ENCODE measurements around the gene ERI3.
"Not testable (repeated sequence)": the region's sequence is repeated elsewhere in the genome, so short reads cannot be mapped to it uniquely, and the experiment has no call there.

The ERI3 gene

GRCh38 chr1:44233593-44233992, 121.5 kb downstream of the ERI3 start:
- no peak for DNase-seq

- DNase-seq, result no peak
Observed at GRCh38 chr1:44230796-44231195, 124.3 kb downstream of the ERI3 start.

DNA sequence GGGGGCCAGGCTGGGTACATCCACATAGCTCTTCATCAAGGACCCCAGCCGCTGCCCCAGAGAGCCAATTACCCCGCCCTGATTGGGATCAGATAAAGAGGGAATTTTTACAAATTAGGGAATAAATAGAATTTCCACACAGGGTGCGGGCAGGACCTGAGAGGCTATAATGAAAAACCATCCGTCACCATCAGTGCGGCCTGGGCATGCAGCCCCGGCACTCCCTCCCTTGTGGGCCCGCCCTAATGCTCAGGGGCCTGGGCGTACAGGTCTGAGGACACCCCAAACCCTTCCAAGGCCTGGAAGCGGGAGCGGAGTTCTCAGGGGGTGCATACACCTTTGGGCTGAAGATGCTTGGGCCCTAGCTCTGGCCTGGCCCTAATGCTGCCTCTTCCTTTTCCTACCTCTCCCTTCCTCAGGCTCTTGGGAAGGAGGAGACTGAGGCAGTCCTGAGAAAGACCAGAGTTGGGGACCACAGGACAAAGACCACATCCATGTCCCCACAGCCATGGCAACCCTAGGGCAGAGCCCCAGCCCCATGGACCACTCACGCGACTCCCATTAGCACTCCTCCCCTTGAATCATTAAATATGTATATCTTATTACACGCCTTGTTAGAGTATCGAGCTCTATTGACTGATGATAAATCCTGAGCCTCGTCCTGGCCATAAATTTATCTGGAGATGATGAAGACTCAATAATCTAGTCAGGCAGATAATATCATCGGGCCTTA, 125.5 kb downstream of the ERI3 start:
- no peak for DNase-seq

DNA sequence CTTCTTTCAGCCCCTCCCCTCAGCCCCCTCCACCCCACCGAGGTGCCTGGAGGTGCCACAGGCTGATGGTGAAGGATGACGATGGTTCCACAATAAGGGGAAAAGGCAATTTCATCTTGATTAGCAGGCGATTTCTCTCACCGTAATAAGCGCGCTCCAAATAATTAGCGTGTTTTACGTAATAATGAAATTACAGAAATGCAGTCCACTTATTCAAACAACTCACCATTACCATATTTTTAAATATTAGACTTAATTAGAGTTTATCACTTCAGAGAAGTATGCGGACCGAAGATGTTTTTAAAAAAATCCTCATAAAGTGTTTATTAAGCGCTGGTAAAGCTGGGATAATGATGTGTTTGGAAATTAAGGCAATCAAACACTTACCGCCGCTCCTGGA, 126.8 kb downstream of the ERI3 start:
- DNase-seq, result no peak

- no peak for DNase-seq
Observed at GRCh38 chr1:44227211-44227610, 127.8 kb downstream of the ERI3 start.

GRCh38 chr1:44225761-44226160, 129.3 kb downstream of the ERI3 start:
- no peak for DNase-seq

GRCh38 chr1:44223187-44223610, 131.9 kb downstream of the ERI3 start:
- no peak for DNase-seq

DNA sequence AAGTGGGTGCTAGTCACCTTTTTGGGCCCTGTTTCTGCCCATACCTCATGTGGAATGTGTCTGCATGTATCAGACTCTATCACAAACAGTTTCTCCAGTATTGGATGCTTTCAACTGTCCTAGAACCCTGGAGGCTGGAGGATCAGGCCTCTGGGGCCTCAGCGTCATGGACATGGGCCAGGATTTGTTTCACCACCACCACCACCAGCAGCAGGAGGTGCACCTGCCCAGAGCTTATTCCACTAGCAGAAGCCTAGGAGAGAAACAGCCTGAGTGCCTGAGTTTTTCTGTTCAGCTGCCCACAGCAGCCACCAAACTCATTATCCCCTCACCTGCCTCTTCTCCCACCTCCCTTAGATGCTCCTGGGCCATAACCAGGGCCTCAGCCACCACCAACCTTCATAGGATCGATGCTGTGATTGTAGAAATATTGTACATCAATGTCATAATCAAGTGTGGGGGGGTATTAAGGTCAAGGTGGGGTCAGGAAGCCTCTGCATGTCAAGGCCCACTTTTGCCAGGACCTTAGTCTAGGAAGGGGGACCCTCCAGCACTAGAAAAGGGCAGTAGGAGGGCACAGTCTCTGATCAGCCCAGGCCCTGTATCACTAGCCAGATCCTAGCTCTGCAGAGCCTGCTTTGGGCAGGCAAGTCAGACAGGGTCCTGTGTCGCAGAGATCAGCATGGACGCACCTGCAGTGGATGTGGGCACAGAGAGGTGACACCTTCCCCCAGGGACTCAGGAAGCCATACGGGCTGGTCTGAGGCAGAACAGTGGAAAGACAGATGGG, 132.5 kb downstream of the ERI3 start:
- DNase-seq, result no peak

DNA sequence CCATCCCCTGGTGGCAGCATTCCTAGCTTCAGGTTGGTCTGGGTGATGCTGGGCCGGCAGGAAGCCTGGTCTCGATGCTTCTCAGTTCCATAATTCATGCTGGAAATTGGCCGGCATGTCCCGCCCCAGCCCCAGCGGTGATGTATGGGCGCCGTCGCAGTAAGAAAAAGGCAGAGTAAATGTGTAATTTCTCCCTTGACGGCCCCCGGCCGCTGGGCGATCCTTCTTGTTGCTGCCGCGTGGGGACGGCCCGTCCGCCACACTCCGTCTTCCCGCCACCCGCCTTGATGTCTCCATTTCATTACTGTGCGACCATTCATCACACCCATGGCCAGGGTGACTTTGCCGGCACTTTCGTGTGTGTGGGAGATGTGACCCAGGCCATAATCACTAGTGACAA, 133.3 kb downstream of the ERI3 start:
- DNase-seq, result no peak

GRCh38 chr1:44220755-44221154, 134.3 kb downstream of the ERI3 start:
- no peak for DNase-seq

DNA sequence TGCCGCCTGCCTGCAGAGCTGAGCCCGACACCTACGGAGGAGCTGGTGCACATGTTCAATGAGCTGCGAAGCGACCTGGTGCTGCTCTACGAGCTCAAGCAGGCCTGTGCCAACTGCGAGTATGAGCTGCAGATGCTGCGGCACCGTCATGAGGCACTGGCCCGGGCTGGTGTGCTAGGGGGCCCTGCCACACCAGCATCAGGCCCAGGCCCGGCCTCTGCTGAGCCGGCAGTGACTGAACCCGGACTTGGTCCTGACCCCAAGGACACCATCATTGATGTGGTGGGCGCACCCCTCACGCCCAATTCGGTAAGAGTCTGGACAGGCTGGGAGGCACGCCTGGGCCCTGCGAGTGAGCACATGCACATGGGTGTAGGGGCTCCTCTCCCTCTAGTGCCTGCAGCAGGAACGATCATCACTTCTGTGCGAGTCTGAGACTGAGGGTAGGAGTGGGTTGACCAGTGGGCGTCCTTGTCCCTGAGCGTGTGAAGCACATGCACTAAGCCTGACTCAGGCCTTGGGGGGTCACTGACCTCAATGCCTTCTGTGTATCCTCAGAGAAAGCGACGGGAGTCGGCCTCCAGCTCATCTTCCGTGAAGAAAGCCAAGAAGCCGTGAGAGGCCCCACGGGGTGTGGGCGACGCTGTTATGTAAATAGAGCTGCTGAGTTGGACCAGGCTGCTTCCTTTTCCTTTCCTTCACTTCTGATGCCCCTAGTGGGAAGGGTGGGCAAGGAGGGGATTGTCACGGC, 134.9 kb downstream of the ERI3 start:
- DNase-seq, result no peak

- no peak for DNase-seq
Observed at GRCh38 chr1:44219301-44219626, 135.8 kb downstream of the ERI3 start.

DNA sequence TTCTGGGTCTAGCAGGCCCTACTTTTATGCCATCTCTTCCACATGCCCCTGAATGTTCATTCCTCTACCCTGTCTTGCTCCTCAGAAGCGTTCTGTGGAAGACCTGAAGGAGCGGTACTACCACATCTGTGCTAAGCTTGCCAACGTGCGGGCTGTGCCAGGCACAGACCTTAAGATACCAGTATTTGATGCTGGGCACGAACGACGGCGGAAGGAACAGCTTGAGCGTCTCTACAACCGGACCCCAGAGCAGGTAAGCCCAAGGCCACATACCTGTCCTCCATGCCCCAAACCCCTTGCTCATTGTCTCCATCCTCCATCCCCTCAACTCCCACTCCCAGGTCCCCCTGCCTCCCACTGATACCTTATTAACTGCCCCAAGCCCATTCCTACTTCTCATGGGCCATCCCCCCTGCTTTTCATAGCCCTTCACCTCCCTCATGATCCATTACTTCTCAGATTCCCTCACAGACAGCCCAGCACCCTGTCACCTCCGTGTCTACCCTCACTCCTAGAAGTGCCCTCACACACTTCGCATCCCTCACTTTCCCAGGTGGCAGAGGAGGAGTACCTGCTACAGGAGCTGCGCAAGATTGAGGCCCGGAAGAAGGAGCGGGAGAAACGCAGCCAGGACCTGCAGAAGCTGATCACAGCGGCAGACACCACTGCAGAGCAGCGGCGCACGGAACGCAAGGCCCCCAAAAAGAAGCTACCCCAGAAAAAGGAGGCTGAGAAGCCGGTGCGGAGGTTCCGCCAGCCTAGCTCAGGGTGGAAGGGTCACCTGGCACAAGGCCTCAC, 136.4 kb downstream of the ERI3 start:
- no peak for DNase-seq

GRCh38 chr1:44217809-44218410, 137.1 kb downstream of the ERI3 start:
- DNase-seq, result peak; percentile 39

DNA sequence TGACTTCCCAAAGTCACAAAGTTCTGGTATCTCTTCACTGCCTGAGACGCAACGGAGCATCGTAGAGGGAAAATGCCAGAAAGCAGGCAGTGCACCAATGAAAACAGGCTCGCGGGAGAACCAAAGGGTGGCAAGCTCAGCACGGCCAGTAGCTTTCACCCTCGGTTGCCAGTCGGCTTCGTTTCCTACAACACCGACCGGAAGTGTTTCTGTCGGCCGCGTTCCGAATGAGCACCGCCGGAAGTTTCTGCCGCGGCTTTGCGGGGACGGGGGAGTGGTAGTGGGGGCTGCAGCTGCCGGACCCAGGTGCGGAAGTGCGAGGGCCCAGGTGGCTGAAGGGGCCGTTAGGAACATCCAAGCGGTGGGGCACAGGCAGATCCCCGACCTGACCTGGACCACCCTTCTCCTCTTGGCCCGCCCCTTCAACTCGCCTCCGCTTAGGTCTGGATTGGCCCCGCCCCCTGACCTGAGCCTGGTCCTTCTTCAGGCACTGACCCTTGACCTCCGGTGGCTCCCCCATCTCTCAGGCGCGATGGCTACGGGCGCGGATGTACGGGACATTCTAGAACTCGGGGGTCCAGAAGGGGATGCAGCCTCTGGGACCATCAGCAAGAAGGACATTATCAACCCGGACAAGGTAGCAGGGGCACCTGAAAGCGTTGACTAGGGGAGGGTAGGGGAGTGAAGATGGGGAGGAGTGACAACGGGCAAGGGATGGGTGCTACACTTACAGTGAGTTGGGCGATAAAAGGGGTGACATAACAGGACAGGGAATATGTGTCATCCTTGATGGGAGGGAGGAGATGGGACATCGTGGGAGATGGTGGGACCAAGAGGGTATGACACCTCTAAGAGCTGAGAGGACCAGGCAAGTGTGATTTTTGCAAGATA, 141.6 kb downstream of the ERI3 start, which contains the start of gene DMAP1:
DMAP1 (plus strand) TSS at position 250 of the 891 bp plus-strand sequence; CDS start at position 533, 283 bp downstream.
- DNase-seq, result peak; percentile 80

DNA sequence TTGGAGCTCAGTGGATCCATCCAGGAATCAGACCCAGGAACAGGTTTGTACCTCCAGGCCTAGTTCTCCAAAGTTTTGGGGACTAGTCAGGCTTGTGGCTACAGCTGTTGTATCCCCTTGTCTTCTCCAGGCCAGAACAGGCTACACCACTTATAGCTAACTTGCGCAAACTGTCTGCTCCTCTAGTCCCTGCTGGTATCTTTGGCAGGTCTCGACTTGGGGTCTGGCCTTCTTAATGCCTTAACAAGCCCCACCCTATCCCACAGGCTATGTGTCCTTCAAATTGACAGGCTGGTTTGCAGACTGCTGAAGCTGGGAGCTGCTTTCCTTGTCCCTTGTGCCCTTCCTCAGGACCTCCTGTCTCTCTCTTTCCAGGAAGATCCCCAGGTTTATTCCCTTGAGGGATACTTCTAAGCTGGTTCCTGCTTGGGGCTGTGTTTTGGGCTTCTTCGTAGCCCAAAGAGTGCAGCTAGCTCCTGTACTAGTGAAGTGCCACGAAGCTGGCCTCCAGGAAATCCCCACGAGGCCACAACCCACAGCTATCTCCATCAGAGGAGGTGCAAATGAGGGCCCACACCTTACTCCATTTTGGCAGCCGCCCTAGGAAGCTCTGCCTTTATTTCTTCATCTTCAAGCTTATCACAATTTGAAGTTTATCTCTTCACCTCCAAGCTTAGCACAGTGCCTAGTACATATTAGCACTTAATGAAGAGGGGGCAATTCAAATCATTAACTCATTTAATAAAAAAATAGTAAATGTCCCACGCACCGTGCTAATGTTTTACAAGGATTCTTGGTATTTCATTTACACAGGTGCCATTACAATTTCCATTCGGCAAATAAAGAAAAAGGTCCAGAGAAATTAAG, 142.5 kb downstream of the ERI3 start:
- DNase-seq, result peak; percentile 33

DNA sequence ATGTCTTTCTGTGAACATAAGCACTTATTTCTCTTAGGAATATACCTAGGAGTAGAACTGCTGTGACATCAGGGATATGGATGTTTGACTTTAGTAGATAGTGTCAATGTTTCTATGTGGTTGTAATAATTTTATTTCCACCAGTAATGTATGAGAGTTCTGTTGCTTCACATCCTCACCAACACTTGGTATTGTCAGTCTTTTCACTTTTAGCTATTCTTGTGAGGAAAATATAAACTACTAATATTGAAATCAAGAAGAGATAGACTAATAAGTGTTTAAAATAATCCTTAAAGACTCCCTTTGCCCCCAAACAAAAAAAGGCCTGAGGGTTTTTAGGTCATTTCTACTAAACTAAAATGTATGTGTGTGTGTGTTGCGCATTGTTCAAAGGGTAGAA, 144.5 kb downstream of the ERI3 start:
- no peak for DNase-seq

DNA sequence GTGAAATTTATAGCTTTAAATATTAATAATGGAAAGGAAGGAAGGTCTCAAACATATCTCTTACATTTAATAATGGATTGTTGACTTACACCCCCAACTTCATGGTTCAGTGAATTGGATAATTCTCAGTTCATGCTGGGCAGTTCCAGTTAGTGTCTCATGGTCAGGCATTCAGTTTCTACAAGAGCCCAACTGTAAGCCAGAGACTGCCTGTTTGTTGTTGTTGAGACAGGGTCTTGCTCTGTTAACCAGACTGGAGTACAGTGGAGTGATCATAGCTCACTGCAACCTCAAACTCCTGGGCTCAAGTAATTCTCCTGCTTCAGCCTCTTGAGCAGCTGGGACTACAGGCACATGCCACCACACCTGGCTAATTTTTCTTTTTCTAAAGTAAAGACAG, 146.8 kb downstream of the ERI3 start:
- no peak for DNase-seq

- DNase-seq, result not testable (repeated sequence)
Observed at GRCh38 chr1:44206545-44206944, 148.5 kb downstream of the ERI3 start.

DNA sequence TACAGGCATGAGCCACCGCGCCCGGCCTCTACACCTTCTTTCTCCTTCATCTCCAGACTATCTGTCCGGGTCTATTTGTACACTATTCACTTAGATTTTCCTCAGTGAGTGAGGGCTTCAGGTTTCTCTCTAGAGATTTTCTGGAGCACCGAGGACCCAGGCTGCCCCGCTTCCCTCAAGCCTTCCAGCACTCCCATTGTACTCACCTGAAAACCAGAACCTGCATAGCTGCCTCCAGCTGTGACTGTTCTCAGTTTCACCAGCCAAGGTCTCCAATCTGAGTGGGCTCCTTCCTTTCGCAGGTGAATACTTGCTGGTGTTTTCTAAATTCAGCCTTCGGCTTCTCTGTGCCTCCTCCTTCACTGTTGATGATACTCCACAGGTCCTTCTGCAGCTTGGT, 154.7 kb downstream of the ERI3 start:
- DNase-seq, result no peak

Data from central memory CD4-positive, alpha-beta T cell (primary cell).